CD14-positive monocyte (primary cell): Measurements from ENCODE around the gene PPP1R16B. TPM values are rescaled to one million over a fixed set of nuclear protein-coding genes. Genes with fewer than 3 reads are reported as not detected.

ENCODE experiments used
- DNase-seq, 3 donors: peaks; one replicate each; pipeline ENCODE4 v3.0.0-alpha.2; 2011 to 2022
- H2AFZ ChIP-seq: 2 replicates; pipeline ENCODE4 v1.6.0; 2012; ENCODE audit warnings: mild to moderate bottlenecking, low read depth, low read length, inconsistent platforms; ENCODE audit not compliant: insufficient read depth, poor library complexity, severe bottlenecking
- H3K27ac ChIP-seq, 2 donors: 1 replicate in 1 of 2; 2 replicates in 1 of 2; pipeline ENCODE4 v1.5.1; 2012 to 2013; ENCODE audit warnings: low read length in 2 of 2, control low read depth in 1 of 2, inconsistent platforms in 1 of 2, low read depth in 1 of 2, mild to moderate bottlenecking in 1 of 2
- H3K27me3 ChIP-seq, 2 donors: one replicate each; pipeline versions ENCODE4 v1.6.0 to v1.6.1; 2011 to 2013; ENCODE audit warnings: low read length in 2 of 2; ENCODE audit not compliant: control insufficient read depth in 2 of 2, insufficient read depth in 2 of 2
- H3K36me3 ChIP-seq, 2 donors: replicated peaks in 1 of 2; 1 replicate in 1 of 2; 2 replicates in 1 of 2; pipeline versions ENCODE4 v1.5.1 to v1.6.1; 2012 to 2013; ENCODE audit warnings: low read length in 2 of 2, control low read depth in 1 of 2, inconsistent platforms in 1 of 2, mild to moderate bottlenecking in 1 of 2; ENCODE audit not compliant: insufficient read depth in 2 of 2, control insufficient read depth in 1 of 2
- H3K4me1 ChIP-seq, 2 donors: 1 replicate in 1 of 2; 2 replicates in 1 of 2; pipeline versions ENCODE4 v1.5.1 to v1.6.1; 2012 to 2013; ENCODE audit warnings: low read length in 2 of 2, control low read depth in 1 of 2, inconsistent platforms in 1 of 2, mild to moderate bottlenecking in 1 of 2, moderate library complexity in 1 of 2; ENCODE audit not compliant: insufficient read depth in 2 of 2, control insufficient read depth in 1 of 2
- H3K4me2 ChIP-seq: replicated peaks from 2 replicates; pipeline ENCODE3; 2012; ENCODE audit warnings: low read length, moderate library complexity, mild to moderate bottlenecking; ENCODE audit not compliant: poor library complexity, severe bottlenecking; ENCODE audit errors: extremely low read depth
- H3K4me3 ChIP-seq, 3 experiments: fragments of 200-600 bp in 1 of 3; sonication (generic) in 1 of 3; replicated peaks in 1 of 3; 1 replicate in 2 of 3; 2 replicates in 1 of 3; pipeline ENCODE4 v1.5.1; 2011 to 2013; ENCODE audit warnings: low read length in 3 of 3, mild to moderate bottlenecking in 3 of 3, control low read depth in 2 of 3, low read depth in 2 of 3, inconsistent platforms in 1 of 3, moderate library complexity in 1 of 3
- H3K79me2 ChIP-seq: 2 replicates; pipeline ENCODE4 v1.6.0; 2012; ENCODE audit warnings: mild to moderate bottlenecking, control low read depth, inconsistent platforms, low read length, moderate library complexity; ENCODE audit not compliant: insufficient read depth
- H3K9ac ChIP-seq: 2 replicates; pipeline ENCODE4 v1.6.0; 2017; ENCODE audit warnings: low read length, mild to moderate bottlenecking; ENCODE audit not compliant: insufficient read depth, poor library complexity, severe bottlenecking
- H3K9me3 ChIP-seq, 2 donors: replicated peaks in 1 of 2; 1 replicate in 1 of 2; 2 replicates in 1 of 2; pipeline versions ENCODE4 v1.5.1 to v1.6.1; 2012 to 2013; ENCODE audit warnings: low read length in 2 of 2, control low read depth in 1 of 2; ENCODE audit not compliant: control insufficient read depth in 1 of 2, insufficient read depth in 1 of 2
- H4K20me1 ChIP-seq: 2 replicates; pipeline ENCODE4 v1.6.0; 2012; ENCODE audit warnings: mild to moderate bottlenecking, low read length, control low read depth, moderate library complexity; ENCODE audit not compliant: insufficient read depth
- H3K27ac Mint-ChIP-seq, 7 donors: one replicate each; pipeline ENCODE4 v1.8.0; 2020; ENCODE audit warnings: mild to moderate bottlenecking in 7 of 7, mixed read lengths in 7 of 7, moderate library complexity in 6 of 7, inconsistent platforms in 2 of 7
- H3K27me3 Mint-ChIP-seq, 3 donors: one replicate each; pipeline ENCODE4 v1.8.0; 2021 to 2022; ENCODE audit warnings: low read depth in 3 of 3, mild to moderate bottlenecking in 3 of 3, mixed read lengths in 3 of 3, moderate library complexity in 3 of 3, inconsistent platforms in 1 of 3
- H3K36me3 Mint-ChIP-seq, 2 donors: one replicate each; pipeline ENCODE4 v1.8.0; 2020; ENCODE audit warnings: mixed read lengths in 2 of 2, inconsistent platforms in 1 of 2, mild to moderate bottlenecking in 1 of 2
- H3K4me1 Mint-ChIP-seq: one replicate; pipeline ENCODE4 v1.8.0; 2020; ENCODE audit warnings: mild to moderate bottlenecking, mixed read lengths
- H3K4me3 Mint-ChIP-seq, 2 donors: one replicate each; pipeline ENCODE4 v1.8.0; 2020; ENCODE audit warnings: mild to moderate bottlenecking in 2 of 2, mixed read lengths in 2 of 2, moderate library complexity in 1 of 2
- H3K9me3 Mint-ChIP-seq, 7 donors: one replicate each; pipeline ENCODE4 v1.8.0; 2020 to 2022; ENCODE audit warnings: mixed read lengths in 7 of 7, mild to moderate bottlenecking in 6 of 7, moderate library complexity in 6 of 7, inconsistent platforms in 2 of 7
- CTCF ChIP-seq: fragments of 200-600 bp; IDR thresholded peaks from one replicate; pipeline ENCODE4 v1.8.0; 2022; ENCODE audit warnings: antibody characterized with exemption, mild to moderate bottlenecking
- WGBS: methylation state at CpG from one replicate; pipeline ENCODE4 v1.1.5; 2013; ENCODE audit warnings: missing lambda C conversion rate; ENCODE audit not compliant: insufficient coverage; 5-methylcytosine and 5-hydroxymethylcytosine counted together
- intact Hi-C, 2 donors: fragments of 100-400 bp; cut with micrococcal nuclease; formaldehyde crosslinking; loops; one replicate each; pipeline versions ENCODE4 v1.15.0 to v1.15.1; 2023
- polyA plus RNA-seq, 3 donors: library from polyadenylated mRNA; depleted of rRNA in 1 of 3; unstranded in 2 of 3; stranded (reverse) in 1 of 3; fragments of 300-500 nt in 2 of 3; fragments of >200 nt in 1 of 3; fragmentation: Illumina TruSeq in 2 of 3; gene quantifications; 1 replicate in 2 of 3; 2 replicates in 1 of 3; pipeline ENCODE4 v1.2.3, GENCODE V29; 2012 to 2021
- small RNA-seq: library from RNA; depleted of rRNA; stranded (forward); fragments of <200 nt; gene quantifications from one replicate; pipeline ENCODE3, GENCODE V24; 2012; ENCODE audit warnings: low read depth; ENCODE audit not compliant: insufficient read length

PPP1R16B gene
- polyA plus RNA-seq, 3 donors: 1.1 to 4.4 (median 1.4) TPM

- Mint-ChIP-seq H3K36me3 (peaks cover 62 to 73% of the 10 kb centered on the region in 2 donors), H3K4me3 (no peak overlapping the region), H3K9me3 (no peaks in the 10 kb centered on the region), H3K27ac (peak overlapping the region in 2 of 7 donors; percentile 24 to 56), H3K27me3 (no peaks in the 10 kb centered on the region), H3K4me1 (peaks cover under 1% of the 10 kb centered on the region)
- H2AFZ ChIP-seq: no peak overlapping the region
- H3K27ac ChIP-seq: no peak overlapping the region
- no peak overlapping the region for H3K4me3 ChIP-seq
- no peak overlapping the region for H3K4me2 ChIP-seq
- peaks cover 21% of the 10 kb centered on the region for H4K20me1 ChIP-seq
- H3K9ac ChIP-seq: no peak overlapping the region
- WGBS: 100% methylated on average over 3 of the region's 4 CpGs
- H3K79me2 ChIP-seq: peaks cover 32% of the 10 kb centered on the region
- H3K4me1 ChIP-seq: no peaks in the 10 kb centered on the region
- no peaks in the 10 kb centered on the region for H3K9me3 ChIP-seq
- H3K27me3 ChIP-seq: no peaks in the 10 kb centered on the region
- no peak for TF ChIP-seq CTCF
- peaks cover 59 to 91% of the 10 kb centered on the region in 2 donors for H3K36me3 ChIP-seq
- no peak for DNase-seq
- intact Hi-C loops: no loop called here
Measured at GRCh38 chr20:38969708-38970107, 164.2 kb downstream of the PPP1R16B start.

- WGBS: no CpG with 5 or more reads among the region's 1 CpG
- no peak for DNase-seq
- H3K9me3 ChIP-seq: no peaks in the 10 kb centered on the region
- H3K9me3 Mint-ChIP-seq: no peaks in the 10 kb centered on the region
- no peak overlapping the region for H3K27ac Mint-ChIP-seq
- H3K36me3 Mint-ChIP-seq: peaks cover 65 to 74% of the 10 kb centered on the region in 2 donors
- no peak for TF ChIP-seq CTCF
- intact Hi-C loops: no loop called here
- H3K27me3 Mint-ChIP-seq: no peaks in the 10 kb centered on the region
- peaks cover 19% of the 10 kb centered on the region for H4K20me1 ChIP-seq
- no peak overlapping the region for H3K27ac ChIP-seq
- H2AFZ ChIP-seq: no peak overlapping the region
- H3K36me3 ChIP-seq: peaks cover 64 to 91% of the 10 kb centered on the region in 2 donors
- H3K4me3 Mint-ChIP-seq: no peak overlapping the region
- H3K4me1 Mint-ChIP-seq: no peaks in the 10 kb centered on the region
- H3K4me1 ChIP-seq: no peaks in the 10 kb centered on the region
- no peak overlapping the region for H3K4me3 ChIP-seq
- H3K27me3 ChIP-seq: no peaks in the 10 kb centered on the region
- H3K9ac ChIP-seq: no peak overlapping the region
- H3K4me2 ChIP-seq: no peak overlapping the region
- peaks cover 26% of the 10 kb centered on the region for H3K79me2 ChIP-seq
Measured at GRCh38 chr20:38970302-38970701, 164.8 kb downstream of the PPP1R16B start.

Small RNAs within 50 kb of the gene (small RNA-seq; reads per million reads assigned to genes)
- not detected for gene AL023803.1

Other genes with a start within 250 kb of the PPP1R16B start
- gene ADIG, start 224.5 kb upstream of the PPP1R16B start, polyA plus RNA-seq: not detected
- gene ARHGAP40, start 203.9 kb upstream of the PPP1R16B start, polyA plus RNA-seq: not detected
- gene SLC32A1, start 81.2 kb upstream of the PPP1R16B start, polyA plus RNA-seq: not detected
- 10 to 100 TPM in 1 of 3 donors, 1 to 10 TPM in 2; 6.6 to 15.6 (median 7.3) TPM for gene ACTR5, start 57.2 kb upstream of the PPP1R16B start, polyA plus RNA-seq
- gene FAM83D, start 120.7 kb downstream of the PPP1R16B start, polyA plus RNA-seq: under 1 TPM in 2 of 3 donors, not detected in 1; 0.09 to 0.15 TPM
- gene DHX35, start 156.6 kb downstream of the PPP1R16B start, polyA plus RNA-seq: 10 to 100 TPM in 1 of 3 donors, 1 to 10 TPM in 2; 1.6 to 11.2 (median 2.7) TPM